DMS53 (cell line): ENCODE measurements around the gene SPG11.

Experiments
- DNase-seq: peaks from one replicate; lab custom pipeline; 2025; lab: John Stamatoyannopoulos, UW

The SPG11 gene

GRCh38 chr15:44519537-44519936, 143.9 kb downstream of the SPG11 start:
- no peak for DNase-seq

- DNase-seq, result no peak
Observed at GRCh38 chr15:44516436-44516835, 147.0 kb downstream of the SPG11 start.
